ENCODE results near the gene NPHP4. TPM values are rescaled to one million over a fixed set of nuclear protein-coding genes. Genes with fewer than 3 reads are reported as not detected.
A peak's percentile ranks its signal among the peaks of the same experiment; 100 is the strongest.

The NPHP4 gene
- total RNA-seq, 1 experiment from 2014 or later = 3.9 TPM

GRCh38 chr1:5834477-5835178 lies 157.6 kb downstream of the NPHP4 start:
- H3K9me3 ChIP-seq (ENCODE audit: low read length) = no peaks in the 10 kb centered on the region
- no peak overlapping the region for H3K27ac ChIP-seq (ENCODE audit: low read length)
- H3K27me3 ChIP-seq (ENCODE audit: low read length) = no peaks in the 10 kb centered on the region
- no peak overlapping the region for H3K9ac ChIP-seq (ENCODE audit: low read length)
- no peaks in the 10 kb centered on the region for H3K9me2 ChIP-seq (replicated peaks; ENCODE audit: insufficient read depth, low read length)
- DNase-seq = no peak
- H3K36me3 ChIP-seq (ENCODE audit: insufficient read depth, low read length) = no peaks in the 10 kb centered on the region
- H3K4me3 ChIP-seq (ENCODE audit: low read length) = no peak overlapping the region
- no peaks in the 10 kb centered on the region for H3K79me2 ChIP-seq (ENCODE audit: low read length)
- no peaks in the 10 kb centered on the region for H3K4me1 ChIP-seq (ENCODE audit: low read length)
- H3K4me2 ChIP-seq (ENCODE audit: low read depth, low read length, poor library complexity, severe bottlenecking) = no peak overlapping the region
- no peak overlapping the region for H2AFZ ChIP-seq (ENCODE audit: low read length)
- no peaks in the 10 kb centered on the region for H4K20me1 ChIP-seq (ENCODE audit: insufficient read depth, low read depth, low read length)

GRCh38 chr1:5833911-5834310 lies 158.3 kb downstream of the NPHP4 start:
- Histone ChIP-seq H3K9me3 (ENCODE audit: low read length) (no peaks in the 10 kb centered on the region), H3K36me3 (ENCODE audit: insufficient read depth, low read length) (no peaks in the 10 kb centered on the region), H3K4me3 (ENCODE audit: low read length) (no peak overlapping the region)

DNA sequence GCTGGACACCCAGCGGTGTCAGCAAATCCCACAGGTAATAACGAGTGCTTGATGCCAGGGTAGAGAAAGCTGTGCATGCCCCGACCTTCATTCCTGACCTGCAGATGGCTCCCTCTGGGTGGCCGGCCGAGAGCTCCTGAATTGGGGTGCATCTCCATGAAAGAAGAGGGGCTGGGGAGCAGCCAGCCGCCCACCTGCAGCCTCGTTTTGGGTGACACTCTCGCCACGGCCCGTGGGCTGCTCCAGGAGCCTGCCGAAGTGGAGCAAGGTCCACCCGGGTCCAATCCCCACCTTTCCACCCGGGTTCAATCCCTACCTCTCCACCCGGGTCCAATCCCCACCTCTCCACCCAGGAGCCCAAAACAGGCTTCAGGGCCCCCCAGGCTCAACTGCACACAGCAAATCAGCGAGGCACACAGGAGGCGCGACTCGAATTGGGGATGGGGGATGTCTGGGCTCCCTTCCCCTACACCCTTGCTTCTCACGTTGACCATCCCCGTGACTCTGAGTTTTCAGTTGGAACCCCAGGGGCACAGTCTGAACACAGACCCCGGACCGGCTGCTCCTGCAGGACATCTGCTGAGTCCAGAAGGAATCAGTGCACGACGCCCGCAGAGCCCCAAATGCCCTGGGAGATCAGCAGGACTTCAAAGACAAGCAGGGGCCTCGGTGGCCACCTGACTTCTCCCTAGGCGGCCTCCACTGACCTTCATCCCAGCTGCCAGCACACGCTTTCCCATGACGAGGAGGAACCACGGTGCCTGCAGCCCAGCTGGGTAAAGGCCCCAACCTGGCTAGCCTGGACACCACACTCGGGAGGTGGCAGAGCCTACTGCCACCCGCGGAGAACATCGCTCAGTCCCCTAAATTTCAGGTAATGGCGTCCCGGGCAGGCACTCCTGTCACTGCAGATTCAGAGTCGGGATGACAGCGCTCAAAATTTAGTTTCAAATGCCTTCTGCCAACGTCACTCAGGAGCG lies 159.0 kb downstream of the NPHP4 start:
- Histone ChIP-seq H3K27ac (ENCODE audit: low read length) (no peak overlapping the region), H3K4me1 (ENCODE audit: low read length) (no peaks in the 10 kb centered on the region), H4K20me1 (ENCODE audit: insufficient read depth, low read depth, low read length) (no peaks in the 10 kb centered on the region), H3K27me3 (ENCODE audit: low read length) (no peaks in the 10 kb centered on the region), H3K9me2 (replicated peaks; ENCODE audit: insufficient read depth, low read length) (no peaks in the 10 kb centered on the region), H3K36me3 (ENCODE audit: insufficient read depth, low read length) (no peaks in the 10 kb centered on the region), H3K79me2 (ENCODE audit: low read length) (no peaks in the 10 kb centered on the region), H3K9ac (ENCODE audit: low read length) (no peak overlapping the region), H2AFZ (ENCODE audit: low read length) (no peak overlapping the region), H3K9me3 (ENCODE audit: low read length) (no peaks in the 10 kb centered on the region), H3K4me2 (ENCODE audit: low read depth, low read length, poor library complexity, severe bottlenecking) (no peak overlapping the region), H3K4me3 (ENCODE audit: low read length) (no peak overlapping the region)
- DNase-seq = no peak

More at GRCh38 chr1:5833911-5834310, 158.3 kb downstream of the NPHP4 start:
- Histone ChIP-seq H3K79me2 (ENCODE audit: low read length) (no peaks in the 10 kb centered on the region), H4K20me1 (ENCODE audit: insufficient read depth, low read depth, low read length) (no peaks in the 10 kb centered on the region), H3K27ac (ENCODE audit: low read length) (no peak overlapping the region), H3K9me2 (replicated peaks; ENCODE audit: insufficient read depth, low read length) (no peaks in the 10 kb centered on the region), H3K9ac (ENCODE audit: low read length) (no peak overlapping the region), H3K27me3 (ENCODE audit: low read length) (no peaks in the 10 kb centered on the region), H2AFZ (ENCODE audit: low read length) (no peak overlapping the region), H3K4me2 (ENCODE audit: low read depth, low read length, poor library complexity, severe bottlenecking) (no peak overlapping the region), H3K4me1 (ENCODE audit: low read length) (no peaks in the 10 kb centered on the region)
- no peak for DNase-seq

DNA sequence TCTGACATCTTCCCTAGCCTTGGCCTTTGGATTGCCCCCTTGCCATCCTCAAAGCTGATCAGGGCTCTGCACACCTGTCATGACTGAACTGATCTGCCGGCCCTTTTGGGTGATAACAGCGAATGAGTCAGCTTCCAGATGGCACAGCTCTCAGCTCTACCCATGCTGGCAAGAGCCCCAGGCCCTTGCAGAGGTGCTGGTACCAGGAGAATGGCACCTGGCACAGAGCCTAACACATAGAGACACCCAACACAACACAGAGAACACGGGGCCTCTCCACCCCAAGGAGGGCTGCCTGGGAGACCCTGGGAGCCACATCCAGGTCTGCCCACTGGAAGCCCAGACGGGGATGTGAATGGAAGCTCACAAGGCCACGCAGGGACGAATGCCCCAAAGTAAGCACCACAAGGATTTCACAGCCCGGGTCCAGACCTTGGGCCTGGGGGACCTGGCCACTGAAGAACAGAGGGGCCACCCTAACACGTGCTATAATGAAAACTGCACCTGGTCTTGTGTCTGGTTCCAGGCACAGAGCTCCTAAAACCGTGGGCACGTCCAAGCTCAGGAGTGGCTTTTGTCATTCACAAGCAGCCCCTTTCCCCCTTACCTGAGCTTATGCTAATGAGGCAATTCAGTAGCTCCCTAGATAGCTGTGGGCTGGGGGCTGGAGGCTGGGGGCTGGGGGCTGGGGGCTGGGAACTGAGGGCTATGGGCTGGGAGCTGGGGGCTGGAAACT lies 160.5 kb downstream of the NPHP4 start:
- no peak for DNase-seq
- no peaks in the 10 kb centered on the region for H3K36me3 ChIP-seq (ENCODE audit: insufficient read depth, low read length)
- no peak overlapping the region for H2AFZ ChIP-seq (ENCODE audit: low read length)
- no peaks in the 10 kb centered on the region for H3K9me2 ChIP-seq (replicated peaks; ENCODE audit: insufficient read depth, low read length)
- H3K79me2 ChIP-seq (ENCODE audit: low read length) = no peaks in the 10 kb centered on the region
- H3K4me3 ChIP-seq (ENCODE audit: low read length) = no peak overlapping the region
- H3K9ac ChIP-seq (ENCODE audit: low read length) = no peak overlapping the region
- no peaks in the 10 kb centered on the region for H4K20me1 ChIP-seq (ENCODE audit: insufficient read depth, low read depth, low read length)
- H3K4me1 ChIP-seq (ENCODE audit: low read length) = no peaks in the 10 kb centered on the region
- no peak overlapping the region for H3K27ac ChIP-seq (ENCODE audit: low read length)
- H3K9me3 ChIP-seq (ENCODE audit: low read length) = no peaks in the 10 kb centered on the region
- no peaks in the 10 kb centered on the region for H3K27me3 ChIP-seq (ENCODE audit: low read length)
- no peak overlapping the region for H3K4me2 ChIP-seq (ENCODE audit: low read depth, low read length, poor library complexity, severe bottlenecking)

DNA sequence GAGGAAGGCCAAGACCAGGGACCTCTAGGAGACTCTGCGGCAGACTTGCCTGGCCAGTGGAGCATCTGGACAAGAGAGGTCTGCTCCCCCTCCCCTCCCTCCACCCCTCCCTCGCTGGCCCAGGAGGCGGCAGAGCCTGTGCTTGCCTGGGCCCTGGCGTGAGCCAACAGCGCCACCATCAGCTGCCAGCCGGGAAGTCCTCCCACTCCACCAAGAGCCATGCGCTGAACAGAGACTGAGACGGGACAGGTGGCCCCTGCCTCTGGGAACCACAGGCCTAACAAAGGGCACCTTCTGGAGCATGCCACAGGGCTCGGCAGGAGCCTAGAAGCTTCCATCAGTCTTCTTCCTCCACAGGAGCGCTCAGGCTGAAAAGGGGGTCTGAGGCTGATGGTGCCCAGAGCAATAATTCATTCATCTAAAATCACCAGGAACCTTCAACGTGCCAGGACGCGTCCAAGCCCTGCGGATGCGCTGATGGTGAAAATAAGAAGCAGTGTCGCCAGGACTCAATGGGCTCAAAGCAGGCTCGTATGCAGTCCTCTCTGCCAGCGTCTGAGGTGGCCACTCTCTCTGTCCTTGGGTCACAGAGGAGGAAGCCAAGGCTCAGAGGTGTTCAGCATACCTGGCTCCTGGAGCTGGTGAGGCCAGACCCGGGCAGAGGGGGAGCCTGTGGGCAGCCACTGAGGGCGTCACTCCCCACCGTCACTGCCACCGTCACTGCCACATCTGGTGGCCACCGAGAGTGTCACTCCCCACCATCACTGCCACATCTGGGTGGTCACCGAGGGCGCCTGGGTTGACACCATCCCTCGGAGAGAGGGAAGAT lies 161.2 kb downstream of the NPHP4 start:
- no peaks in the 10 kb centered on the region for H3K9me2 ChIP-seq (replicated peaks; ENCODE audit: insufficient read depth, low read length)
- H3K27ac ChIP-seq (ENCODE audit: low read length) = no peak overlapping the region
- no peaks in the 10 kb centered on the region for H3K79me2 ChIP-seq (ENCODE audit: low read length)
- no peaks in the 10 kb centered on the region for H4K20me1 ChIP-seq (ENCODE audit: insufficient read depth, low read depth, low read length)
- H3K9me3 ChIP-seq (ENCODE audit: low read length) = no peaks in the 10 kb centered on the region
- H3K9ac ChIP-seq (ENCODE audit: low read length) = no peak overlapping the region
- H2AFZ ChIP-seq (ENCODE audit: low read length) = no peak overlapping the region
- H3K4me1 ChIP-seq (ENCODE audit: low read length) = no peaks in the 10 kb centered on the region
- peak; percentile 61 for DNase-seq
- no peak overlapping the region for H3K4me3 ChIP-seq (ENCODE audit: low read length)
- no peaks in the 10 kb centered on the region for H3K27me3 ChIP-seq (ENCODE audit: low read length)
- H3K4me2 ChIP-seq (ENCODE audit: low read depth, low read length, poor library complexity, severe bottlenecking) = no peak overlapping the region
- H3K36me3 ChIP-seq (ENCODE audit: insufficient read depth, low read length) = no peaks in the 10 kb centered on the region

DNA sequence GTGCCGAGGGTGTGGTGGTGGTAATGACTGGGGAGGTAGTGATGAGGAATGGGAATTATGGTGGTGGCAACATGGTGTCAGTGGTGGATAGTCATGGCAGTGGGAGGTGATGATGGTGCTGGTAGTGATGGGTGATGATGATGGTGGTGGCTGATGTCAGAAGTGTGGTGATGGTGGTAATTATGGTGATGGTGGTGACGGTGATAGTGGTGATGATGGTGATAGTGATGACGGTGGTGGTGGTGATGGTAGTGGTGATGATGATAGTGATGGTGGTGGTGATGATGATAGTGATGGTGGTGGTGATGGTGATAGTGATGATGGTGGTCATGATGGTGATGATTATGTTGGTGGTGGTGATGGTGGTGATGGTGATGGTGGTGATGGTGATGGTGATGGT lies 162.8 kb downstream of the NPHP4 start:
- no peak overlapping the region for H2AFZ ChIP-seq (ENCODE audit: low read length)
- no peak overlapping the region for H3K4me2 ChIP-seq (ENCODE audit: low read depth, low read length, poor library complexity, severe bottlenecking)
- H3K36me3 ChIP-seq (ENCODE audit: insufficient read depth, low read length) = no peaks in the 10 kb centered on the region
- no peaks in the 10 kb centered on the region for H3K9me2 ChIP-seq (replicated peaks; ENCODE audit: insufficient read depth, low read length)
- H3K4me1 ChIP-seq (ENCODE audit: low read length) = no peaks in the 10 kb centered on the region
- no peaks in the 10 kb centered on the region for H3K27me3 ChIP-seq (ENCODE audit: low read length)
- no peak for DNase-seq
- H3K4me3 ChIP-seq (ENCODE audit: low read length) = no peak overlapping the region
- H3K9me3 ChIP-seq (ENCODE audit: low read length) = no peaks in the 10 kb centered on the region
- no peaks in the 10 kb centered on the region for H4K20me1 ChIP-seq (ENCODE audit: insufficient read depth, low read depth, low read length)
- H3K27ac ChIP-seq (ENCODE audit: low read length) = no peak overlapping the region
- H3K79me2 ChIP-seq (ENCODE audit: low read length) = no peaks in the 10 kb centered on the region
- H3K9ac ChIP-seq (ENCODE audit: low read length) = no peak overlapping the region

DNA sequence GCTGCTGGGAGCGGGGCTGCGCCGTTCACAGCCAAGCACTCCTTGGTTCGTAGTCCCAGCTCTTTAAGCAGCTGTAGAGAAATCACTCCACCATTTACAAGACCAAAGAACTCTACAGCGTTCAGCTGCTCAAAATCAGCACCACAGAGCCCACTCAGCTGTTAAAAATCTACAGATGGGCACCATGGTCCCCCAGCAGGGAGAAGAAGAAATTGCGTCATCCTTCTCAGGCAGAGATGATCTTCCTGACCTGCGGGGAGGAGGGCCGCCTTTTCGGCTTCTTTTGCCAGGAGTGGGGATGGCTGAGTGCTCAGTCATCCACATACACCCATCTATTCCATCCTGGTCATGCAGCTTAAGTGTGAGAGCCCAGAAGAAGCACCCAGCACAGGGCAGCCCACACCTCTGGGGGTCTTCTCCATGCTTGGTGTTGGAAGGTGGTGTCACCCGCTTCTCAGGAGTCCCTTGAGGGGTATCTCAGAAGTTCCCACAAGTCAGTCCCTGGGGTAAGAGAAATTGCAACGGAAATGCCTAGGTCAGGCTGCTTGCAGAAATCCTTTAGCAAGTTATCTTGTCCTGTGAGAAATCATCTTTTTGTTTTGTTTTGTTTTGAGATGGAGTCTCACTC lies 163.8 kb downstream of the NPHP4 start:
- H3K4me2 ChIP-seq (ENCODE audit: low read depth, low read length, poor library complexity, severe bottlenecking) = no peak overlapping the region
- H3K27me3 ChIP-seq (ENCODE audit: low read length) = no peaks in the 10 kb centered on the region
- no peaks in the 10 kb centered on the region for H3K4me1 ChIP-seq (ENCODE audit: low read length)
- DNase-seq = no peak
- H3K9ac ChIP-seq (ENCODE audit: low read length) = no peak overlapping the region
- no peak overlapping the region for H2AFZ ChIP-seq (ENCODE audit: low read length)
- no peaks in the 10 kb centered on the region for H3K9me2 ChIP-seq (replicated peaks; ENCODE audit: insufficient read depth, low read length)
- no peaks in the 10 kb centered on the region for H3K36me3 ChIP-seq (ENCODE audit: insufficient read depth, low read length)
- no peaks in the 10 kb centered on the region for H3K79me2 ChIP-seq (ENCODE audit: low read length)
- H3K4me3 ChIP-seq (ENCODE audit: low read length) = no peak overlapping the region
- no peaks in the 10 kb centered on the region for H3K9me3 ChIP-seq (ENCODE audit: low read length)
- no peaks in the 10 kb centered on the region for H4K20me1 ChIP-seq (ENCODE audit: insufficient read depth, low read depth, low read length)
- no peak overlapping the region for H3K27ac ChIP-seq (ENCODE audit: low read length)

Measured in Karpas-422 (cell line).